WTC11 (cell line): ENCODE data around the gene CLGN. TPM values are rescaled to one million over a fixed set of nuclear protein-coding genes. Genes with fewer than 3 reads are reported as not detected.

Experiments
- AFF4 ChIP-seq: sonication (generic); formaldehyde crosslinking; IDR thresholded peaks from 2 replicates; pipeline ENCODE4 v1.8.1; 2023; ENCODE audit warnings: mild to moderate bottlenecking, missing genetic modification reagents, borderline replicate concordance
- ATF1 ChIP-seq: sonication (generic); formaldehyde crosslinking; IDR thresholded peaks from 2 replicates; pipeline ENCODE4 v1.8.1; 2023; ENCODE audit warnings: mild to moderate bottlenecking, moderate library complexity, missing genetic modification reagents
- ATF3 ChIP-seq: sonication (generic); formaldehyde crosslinking; conservative IDR thresholded peaks from 2 replicates; pipeline ENCODE4 v1.8.1; 2022; ENCODE audit warnings: mild to moderate bottlenecking, missing genetic modification reagents
- E2F5 ChIP-seq: sonication (generic); formaldehyde crosslinking; IDR thresholded peaks from 2 replicates; pipeline ENCODE4 v1.8.1; 2022; ENCODE audit warnings: mild to moderate bottlenecking, moderate library complexity, missing genetic modification reagents
- IRF1 ChIP-seq: sonication (generic); formaldehyde crosslinking; IDR thresholded peaks from 2 replicates; pipeline ENCODE4 v1.8.0; 2023; ENCODE audit warnings: missing genetic modification reagents
- MAX ChIP-seq: sonication (generic); formaldehyde crosslinking; IDR thresholded peaks from 2 replicates; pipeline ENCODE4 v1.8.0; 2022; ENCODE audit warnings: mild to moderate bottlenecking, missing genetic modification reagents
- MLX ChIP-seq: sonication (generic); formaldehyde crosslinking; IDR thresholded peaks from 2 replicates; pipeline ENCODE4 v1.8.1; 2023; ENCODE audit warnings: mild to moderate bottlenecking, missing genetic modification reagents, moderate library complexity
- MXD4 ChIP-seq: fragments of 250-450 bp; sonication (Bioruptor Pico); IDR thresholded peaks from 2 replicates; pipeline ENCODE4 v1.8.0; 2021; ENCODE audit warnings: mild to moderate bottlenecking, moderate library complexity, borderline replicate concordance
- NFE2L1 ChIP-seq: sonication (generic); formaldehyde crosslinking; IDR thresholded peaks from 2 replicates; pipeline ENCODE4 v1.8.1; 2023; ENCODE audit warnings: missing genetic modification reagents
- NR2C2 ChIP-seq: sonication (generic); formaldehyde crosslinking; IDR thresholded peaks from 2 replicates; pipeline ENCODE4 v1.8.0; 2022; ENCODE audit warnings: mild to moderate bottlenecking, missing genetic modification reagents
- NR3C1 ChIP-seq: sonication (generic); formaldehyde crosslinking; conservative IDR thresholded peaks from 2 replicates; pipeline ENCODE4 v1.8.1; 2023; ENCODE audit warnings: low read depth, mild to moderate bottlenecking, missing genetic modification reagents
- SP1 ChIP-seq: sonication (generic); formaldehyde crosslinking; conservative IDR thresholded peaks from 2 replicates; pipeline ENCODE4 v1.8.1; 2022; ENCODE audit warnings: missing genetic modification reagents
- USF2 ChIP-seq: sonication (generic); formaldehyde crosslinking; IDR thresholded peaks from 2 replicates; pipeline ENCODE4 v1.8.1; 2023; ENCODE audit warnings: mild to moderate bottlenecking, missing genetic modification reagents, moderate library complexity
- ZNF317 ChIP-seq: sonication (generic); formaldehyde crosslinking; IDR thresholded peaks from 2 replicates; pipeline ENCODE4 v1.8.1; 2023; ENCODE audit warnings: low read depth, mild to moderate bottlenecking, moderate library complexity, missing genetic modification reagents, borderline replicate concordance
- ZNF396 ChIP-seq: fragments of 250-450 bp; sonication (Bioruptor Pico); IDR thresholded peaks from 2 replicates; pipeline ENCODE4 v1.8.0; 2021; ENCODE audit warnings: mild to moderate bottlenecking, moderate library complexity, borderline replicate concordance
- ZNF423 ChIP-seq: fragments of 250-450 bp; sonication (Bioruptor Pico); IDR thresholded peaks from 2 replicates; pipeline ENCODE4 v2.1.2; 2022; ENCODE audit warnings: mild to moderate bottlenecking, moderate library complexity
- ZSCAN18 ChIP-seq: fragments of 250-450 bp; sonication (Bioruptor Pico); IDR thresholded peaks from 2 replicates; pipeline ENCODE4 v2.1.2; 2022; ENCODE audit warnings: mild to moderate bottlenecking, moderate library complexity
- total RNA-seq: library from RNA; stranded (reverse); gene quantifications from 3 replicates; pipeline ENCODE4 v1.2.3, GENCODE V29; 2021
- TF ChIP-seq, protein P1 (sequence below): sonication (generic); formaldehyde crosslinking; IDR thresholded peaks from 2 replicates; pipeline ENCODE4 v1.8.1; 2022; ENCODE audit warnings: low read depth, mild to moderate bottlenecking, moderate library complexity, missing genetic modification reagents, borderline replicate concordance
- TF ChIP-seq, protein P2 (sequence below): sonication (generic); formaldehyde crosslinking; IDR thresholded peaks from 2 replicates; pipeline ENCODE4 v1.8.1; 2022; ENCODE audit warnings: missing genetic modification reagents, borderline replicate concordance
- TF ChIP-seq, protein P3 (sequence below): sonication (generic); formaldehyde crosslinking; IDR thresholded peaks from 2 replicates; pipeline ENCODE4 v1.8.1; 2023; ENCODE audit warnings: mild to moderate bottlenecking, missing genetic modification reagents
- TF ChIP-seq, protein P4 (sequence below): sonication (generic); formaldehyde crosslinking; IDR thresholded peaks from 2 replicates; pipeline ENCODE4 v1.8.1; 2022; ENCODE audit warnings: low read depth, missing genetic modification reagents, borderline replicate concordance

The CLGN gene
- total RNA-seq, 1 experiment from 2014 or later, result 2.3 TPM

DNA sequence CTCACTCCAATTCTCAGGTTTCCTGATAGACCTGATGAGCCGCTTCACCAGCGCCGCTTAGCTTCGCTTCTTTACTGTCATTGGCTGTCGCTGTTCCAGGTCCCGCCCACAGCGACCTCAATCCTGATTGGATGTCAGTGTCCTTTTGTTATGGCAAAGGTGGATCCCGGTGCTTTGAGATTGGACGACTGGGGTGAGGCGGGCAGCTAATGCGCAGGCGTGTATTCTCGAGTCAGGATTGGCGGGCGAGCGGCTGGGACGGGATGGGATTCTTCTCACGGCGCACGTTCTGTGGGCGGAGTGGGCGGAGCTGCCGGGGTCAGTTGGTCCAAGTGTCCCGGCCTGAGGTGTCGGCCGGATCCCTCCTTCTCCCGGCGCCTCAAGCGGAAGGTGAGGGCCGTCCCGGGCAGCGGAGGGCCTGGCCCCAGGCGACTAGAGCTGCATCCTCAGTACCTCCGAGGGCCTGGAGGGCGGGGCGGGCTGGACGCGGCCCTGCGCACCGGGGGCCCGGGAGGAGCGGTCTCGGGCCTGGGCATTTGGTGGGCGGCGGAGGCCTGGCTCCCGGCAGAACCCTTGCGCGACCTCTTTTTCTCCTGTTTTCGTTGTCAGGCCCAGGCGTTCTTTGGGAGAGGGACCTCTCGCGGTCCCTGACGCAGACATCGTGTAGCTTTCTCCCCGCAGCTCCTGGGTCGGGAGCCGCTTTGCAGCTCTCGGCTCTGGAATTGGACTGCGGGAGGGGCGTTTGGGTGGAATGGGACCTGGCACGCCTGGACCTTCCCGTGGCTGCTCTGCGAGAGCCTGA, 53.9 kb downstream of the CLGN start, which contains the start of gene SCOC (continued):
- TF ChIP-seq ATF1 (CRISPR knock-in tag), result no peak
- no peak for TF ChIP-seq AFF4 (CRISPR knock-in tag)
- no peak; the same call in 1 of the 2 replicates for TF ChIP-seq NR2C2 (CRISPR knock-in tag)
- TF ChIP-seq ZNF423 (CRISPR knock-in tag), result no peak
- TF ChIP-seq NFE2L1, result no peak
- 0 out of 2 replicates have a peak, but pooled peaks have one; percentile 45 for TF ChIP-seq MLX (CRISPR knock-in tag)
- TF ChIP-seq IRF1, result 0 out of 2 replicates have a peak, but pooled peaks have one; percentile 51
- no peak for TF ChIP-seq MXD4 (CRISPR knock-in tag)
- TF ChIP-seq, protein P1, sequence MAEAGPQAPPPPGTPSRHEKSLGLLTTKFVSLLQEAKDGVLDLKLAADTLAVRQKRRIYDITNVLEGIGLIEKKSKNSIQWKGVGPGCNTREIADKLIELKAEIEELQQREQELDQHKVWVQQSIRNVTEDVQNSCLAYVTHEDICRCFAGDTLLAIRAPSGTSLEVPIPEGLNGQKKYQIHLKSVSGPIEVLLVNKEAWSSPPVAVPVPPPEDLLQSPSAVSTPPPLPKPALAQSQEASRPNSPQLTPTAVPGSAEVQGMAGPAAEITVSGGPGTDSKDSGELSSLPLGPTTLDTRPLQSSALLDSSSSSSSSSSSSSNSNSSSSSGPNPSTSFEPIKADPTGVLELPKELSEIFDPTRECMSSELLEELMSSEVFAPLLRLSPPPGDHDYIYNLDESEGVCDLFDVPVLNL (CRISPR knock-in tag), result no peak
- TF ChIP-seq, protein P2, sequence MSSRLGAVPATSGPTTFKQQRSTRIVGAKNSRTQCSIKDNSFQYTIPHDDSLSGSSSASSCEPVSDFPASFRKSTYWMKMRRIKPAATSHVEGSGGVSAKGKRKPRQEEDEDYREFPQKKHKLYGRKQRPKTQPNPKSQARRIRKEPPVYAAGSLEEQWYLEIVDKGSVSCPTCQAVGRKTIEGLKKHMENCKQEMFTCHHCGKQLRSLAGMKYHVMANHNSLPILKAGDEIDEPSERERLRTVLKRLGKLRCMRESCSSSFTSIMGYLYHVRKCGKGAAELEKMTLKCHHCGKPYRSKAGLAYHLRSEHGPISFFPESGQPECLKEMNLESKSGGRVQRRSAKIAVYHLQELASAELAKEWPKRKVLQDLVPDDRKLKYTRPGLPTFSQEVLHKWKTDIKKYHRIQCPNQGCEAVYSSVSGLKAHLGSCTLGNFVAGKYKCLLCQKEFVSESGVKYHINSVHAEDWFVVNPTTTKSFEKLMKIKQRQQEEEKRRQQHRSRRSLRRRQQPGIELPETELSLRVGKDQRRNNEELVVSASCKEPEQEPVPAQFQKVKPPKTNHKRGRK (CRISPR knock-in tag), result no peak
- peak; percentile 61; the same call in 1 of the 2 replicates for TF ChIP-seq MAX
- TF ChIP-seq ZSCAN18 (CRISPR knock-in tag), result no peak
- TF ChIP-seq, protein P3, sequence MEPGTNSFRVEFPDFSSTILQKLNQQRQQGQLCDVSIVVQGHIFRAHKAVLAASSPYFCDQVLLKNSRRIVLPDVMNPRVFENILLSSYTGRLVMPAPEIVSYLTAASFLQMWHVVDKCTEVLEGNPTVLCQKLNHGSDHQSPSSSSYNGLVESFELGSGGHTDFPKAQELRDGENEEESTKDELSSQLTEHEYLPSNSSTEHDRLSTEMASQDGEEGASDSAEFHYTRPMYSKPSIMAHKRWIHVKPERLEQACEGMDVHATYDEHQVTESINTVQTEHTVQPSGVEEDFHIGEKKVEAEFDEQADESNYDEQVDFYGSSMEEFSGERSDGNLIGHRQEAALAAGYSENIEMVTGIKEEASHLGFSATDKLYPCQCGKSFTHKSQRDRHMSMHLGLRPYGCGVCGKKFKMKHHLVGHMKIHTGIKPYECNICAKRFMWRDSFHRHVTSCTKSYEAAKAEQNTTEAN (CRISPR knock-in tag), result peak; percentile 45; the same call in 1 of the 2 replicates
- peak; percentile 61; the same call in 1 of the 2 replicates for TF ChIP-seq E2F5 (CRISPR knock-in tag)
- TF ChIP-seq ZNF317, result no peak
- TF ChIP-seq ZNF396 (CRISPR knock-in tag), result no peak
- TF ChIP-seq ATF3, result no peak
- TF ChIP-seq USF2, result no peak
- TF ChIP-seq SP1, result peak; percentile 81
- TF ChIP-seq NR3C1 (CRISPR knock-in tag), result no peak
- TF ChIP-seq, protein P4, sequence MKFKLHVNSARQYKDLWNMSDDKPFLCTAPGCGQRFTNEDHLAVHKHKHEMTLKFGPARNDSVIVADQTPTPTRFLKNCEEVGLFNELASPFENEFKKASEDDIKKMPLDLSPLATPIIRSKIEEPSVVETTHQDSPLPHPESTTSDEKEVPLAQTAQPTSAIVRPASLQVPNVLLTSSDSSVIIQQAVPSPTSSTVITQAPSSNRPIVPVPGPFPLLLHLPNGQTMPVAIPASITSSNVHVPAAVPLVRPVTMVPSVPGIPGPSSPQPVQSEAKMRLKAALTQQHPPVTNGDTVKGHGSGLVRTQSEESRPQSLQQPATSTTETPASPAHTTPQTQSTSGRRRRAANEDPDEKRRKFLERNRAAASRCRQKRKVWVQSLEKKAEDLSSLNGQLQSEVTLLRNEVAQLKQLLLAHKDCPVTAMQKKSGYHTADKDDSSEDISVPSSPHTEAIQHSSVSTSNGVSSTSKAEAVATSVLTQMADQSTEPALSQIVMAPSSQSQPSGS (CRISPR knock-in tag), result no peak
